AG04450 (cell line): ENCODE measurements around the gene TPX2. TPM values are rescaled to one million over a fixed set of nuclear protein-coding genes. Genes with fewer than 3 reads are reported as not detected.
A peak's percentile ranks its signal among the peaks of the same experiment; 100 is the strongest.

Experiments used
- CTCF ChIA-PET: fragments of 300-600, 350-600 bp; formaldehyde crosslinking; extraction: SDS; loops from one replicate; lab custom pipeline; 2022; ENCODE audit warnings: antibody characterized with exemption, inconsistent platforms; lab: Charles Lee
- POLR2A ChIA-PET: fragments of 350-600 bp; formaldehyde crosslinking; extraction: SDS; loops from one replicate; lab custom pipeline; 2021; ENCODE audit warnings: antibody characterized with exemption, inconsistent platforms; lab: Yijun Ruan, JAX
- DNase-seq: peaks from one replicate; pipeline ENCODE4 v3.0.0-alpha.2; 2011; ENCODE audit warnings: low read depth, low spot score
- H3K27ac ChIP-seq: one replicate; pipeline ENCODE4 v1.5.1; 2012; ENCODE audit warnings: low read depth, low read length, control low read depth
- H3K27me3 ChIP-seq: one replicate; pipeline ENCODE4 v1.6.0; 2012; ENCODE audit warnings: low read length; ENCODE audit not compliant: control insufficient read depth, insufficient read depth
- H3K4me3 ChIP-seq: 2 replicates; pipeline ENCODE4 v1.5.1; 2011; ENCODE audit warnings: mild to moderate bottlenecking, low read depth, low read length, control low read depth
- H3K9me3 ChIP-seq: 2 replicates; pipeline ENCODE4 v1.5.1; 2012; ENCODE audit warnings: low read length; ENCODE audit not compliant: control insufficient read depth, insufficient read depth
- polyA plus RNA-seq: library from polyadenylated mRNA; depleted of rRNA; stranded (reverse); fragments of >200 nt; gene quantifications from 2 replicates; pipeline ENCODE4 v1.2.3, GENCODE V29; 2011
- TF ChIP-seq, protein P1 (sequence below): IDR thresholded peaks from 2 replicates; pipeline ENCODE4 v1.5.1; 2011; ENCODE audit warnings: low read depth, low read length, control low read depth, inconsistent platforms

Gene TPX2
- polyA plus RNA-seq, 1 experiment = 24.4 TPM

DNA sequence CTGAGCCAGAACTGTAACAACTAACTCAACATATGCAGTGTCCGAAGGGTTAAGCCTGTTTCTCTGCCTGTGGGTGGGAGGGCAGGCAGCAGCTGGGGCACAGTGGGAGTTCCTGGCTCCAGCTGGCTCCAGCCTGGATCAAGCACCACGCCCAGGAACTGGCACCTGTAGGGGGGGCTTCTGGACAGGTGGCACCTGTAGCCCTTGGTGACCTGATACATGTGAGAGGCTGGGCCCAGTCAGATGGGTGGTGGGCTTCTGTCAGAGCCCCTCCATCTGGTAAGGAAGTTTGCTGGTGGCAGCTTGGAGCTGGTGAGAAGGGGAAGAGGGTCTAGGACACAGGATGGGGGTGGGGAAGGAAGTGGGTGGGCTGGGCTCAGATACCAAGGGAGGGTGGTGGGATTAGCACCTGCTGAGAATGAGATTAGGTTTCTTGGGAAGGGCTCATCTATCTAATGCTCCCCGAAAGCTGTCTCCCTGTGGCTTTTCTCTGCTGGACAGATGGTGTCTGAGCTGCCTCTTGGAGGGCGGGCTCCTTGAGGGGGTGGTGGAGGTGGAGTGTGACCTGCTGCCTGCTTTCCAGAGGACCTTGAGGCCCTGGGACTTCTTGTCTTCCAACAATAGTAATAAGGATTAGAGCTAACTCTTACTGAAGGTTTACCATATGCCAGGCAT is 45.0 kb upstream of the TPX2 start:
- Histone ChIP-seq H3K27me3 (no peaks in the 10 kb centered on the region), H3K27ac (no peak overlapping the region), H3K9me3 (no peaks in the 10 kb centered on the region), H3K4me3 (no peak overlapping the region)
- POLR2A ChIA-PET = no interaction called here
- no peak for DNase-seq
- CTCF ChIA-PET = interaction anchor here (1.7 to 8.7 kb wide), 2 partner anchors 29 to 30 kb away, joined by 9 to 77 read pairs; partner anchors contain the start of gene BCL2L1
- TF ChIP-seq, protein P1, sequence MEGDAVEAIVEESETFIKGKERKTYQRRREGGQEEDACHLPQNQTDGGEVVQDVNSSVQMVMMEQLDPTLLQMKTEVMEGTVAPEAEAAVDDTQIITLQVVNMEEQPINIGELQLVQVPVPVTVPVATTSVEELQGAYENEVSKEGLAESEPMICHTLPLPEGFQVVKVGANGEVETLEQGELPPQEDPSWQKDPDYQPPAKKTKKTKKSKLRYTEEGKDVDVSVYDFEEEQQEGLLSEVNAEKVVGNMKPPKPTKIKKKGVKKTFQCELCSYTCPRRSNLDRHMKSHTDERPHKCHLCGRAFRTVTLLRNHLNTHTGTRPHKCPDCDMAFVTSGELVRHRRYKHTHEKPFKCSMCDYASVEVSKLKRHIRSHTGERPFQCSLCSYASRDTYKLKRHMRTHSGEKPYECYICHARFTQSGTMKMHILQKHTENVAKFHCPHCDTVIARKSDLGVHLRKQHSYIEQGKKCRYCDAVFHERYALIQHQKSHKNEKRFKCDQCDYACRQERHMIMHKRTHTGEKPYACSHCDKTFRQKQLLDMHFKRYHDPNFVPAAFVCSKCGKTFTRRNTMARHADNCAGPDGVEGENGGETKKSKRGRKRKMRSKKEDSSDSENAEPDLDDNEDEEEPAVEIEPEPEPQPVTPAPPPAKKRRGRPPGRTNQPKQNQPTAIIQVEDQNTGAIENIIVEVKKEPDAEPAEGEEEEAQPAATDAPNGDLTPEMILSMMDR = no peak

DNA sequence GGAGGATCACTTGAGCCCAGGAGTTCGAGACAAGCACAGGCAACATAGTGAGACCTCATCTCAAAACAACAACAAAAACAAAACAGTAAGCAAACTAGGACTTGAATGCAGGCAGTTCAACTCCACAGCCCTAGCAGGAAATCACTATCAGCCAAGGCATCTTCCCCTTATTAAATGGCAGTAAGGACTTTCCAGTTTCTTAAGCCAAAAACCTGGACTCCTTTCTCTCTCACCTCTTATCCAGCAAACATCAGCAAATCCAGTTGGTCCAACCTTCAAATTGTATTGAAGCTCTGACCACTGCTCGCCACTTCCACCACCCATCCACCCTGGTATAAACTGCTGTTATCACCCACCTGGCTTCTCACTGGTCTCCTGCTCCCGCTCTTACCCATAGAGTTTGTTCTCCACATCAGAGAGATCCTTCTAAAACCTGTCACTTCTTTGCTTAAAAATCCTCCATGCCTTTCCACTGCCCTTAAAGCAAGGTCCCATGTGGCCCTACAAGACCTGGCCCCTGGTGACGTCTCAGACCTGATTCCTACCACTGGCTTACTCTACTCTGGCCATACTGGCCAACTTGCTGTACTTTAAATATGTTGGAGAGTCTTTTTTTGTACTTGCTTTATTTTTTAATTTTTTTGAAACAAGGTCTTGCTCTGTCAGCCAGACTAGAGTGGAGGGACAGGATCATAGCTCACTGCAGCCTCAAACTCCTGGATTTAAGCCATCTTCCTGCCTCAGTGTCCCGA is 44.1 kb upstream of the TPX2 start:
- ChIA-PET CTCF (interaction anchor here (0.7 to 8.7 kb wide), 2 partner anchors 28 to 152 kb away, joined by 3 to 77 read pairs; partner anchors contain the start of gene BCL2L1), POLR2A (no interaction called here)

DNA sequence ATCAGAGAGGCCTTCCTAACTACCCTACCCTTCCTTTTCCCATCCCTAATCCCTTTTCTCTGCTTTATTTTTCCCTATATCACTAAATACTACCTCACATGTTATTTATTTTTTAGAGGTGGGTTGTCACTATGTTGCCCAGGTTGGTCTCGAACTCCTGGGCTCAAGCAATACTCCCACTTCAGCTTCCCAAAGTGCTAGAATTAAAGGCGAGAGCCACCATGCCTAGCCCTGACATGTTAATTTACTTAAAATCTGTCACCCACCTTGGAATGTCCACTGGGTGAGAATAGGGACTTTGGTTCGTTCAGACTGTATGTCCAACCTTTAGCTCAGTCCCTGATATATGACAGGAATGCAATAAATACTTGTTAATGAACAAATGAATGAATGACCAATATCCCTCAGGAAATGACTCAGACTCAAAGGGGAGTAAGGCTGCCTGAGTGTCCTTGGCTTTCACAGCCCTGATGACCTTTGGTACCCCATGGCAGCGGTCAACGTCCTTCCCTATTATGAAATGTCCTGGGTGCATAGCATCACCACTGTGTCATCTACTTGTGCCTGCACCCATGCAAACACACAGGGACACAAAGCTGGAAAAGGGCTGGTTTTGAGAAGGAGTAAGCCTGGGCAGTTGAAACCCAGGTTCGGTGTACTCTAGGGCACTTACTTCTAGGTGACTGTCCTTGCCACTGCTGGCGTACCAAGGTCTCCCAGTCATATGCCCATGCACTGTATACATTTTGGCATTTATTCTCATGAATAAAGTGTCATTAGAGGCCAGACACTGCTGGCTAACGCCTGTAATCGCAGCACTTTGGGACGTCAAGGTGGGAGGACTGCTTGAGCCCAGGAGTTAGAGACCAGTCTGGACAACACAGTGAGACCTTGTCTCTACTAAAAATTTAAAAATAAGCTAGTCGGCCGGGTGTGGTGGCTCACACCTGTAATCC is 43.0 kb upstream of the TPX2 start:
- H3K9me3 ChIP-seq = no peaks in the 10 kb centered on the region
- no peak for DNase-seq
- TF ChIP-seq, protein P1 = no peak
- ChIA-PET POLR2A (interaction anchor here (1.6 kb wide), 1 partner anchor 20 kb away, joined by 4 read pairs; no protein-coding TSS in a partner anchor), CTCF (interaction anchor here (0.7 to 8.7 kb wide), 5 partner anchors 24 to 151 kb away, joined by 3 to 77 read pairs (median 4); partner anchors contain the start of gene BCL2L1)
- H3K27me3 ChIP-seq = no peaks in the 10 kb centered on the region
- H3K27ac ChIP-seq = no peak overlapping the region
- no peak overlapping the region for H3K4me3 ChIP-seq

More for the DNA sequence above, 44.1 kb upstream of the TPX2 start:
- TF ChIP-seq, protein P1 = no peak
- DNase-seq = no peak
- no peaks in the 10 kb centered on the region for H3K27me3 ChIP-seq
- H3K4me3 ChIP-seq = no peak overlapping the region
- no peaks in the 10 kb centered on the region for H3K9me3 ChIP-seq
- H3K27ac ChIP-seq = no peak overlapping the region

DNA sequence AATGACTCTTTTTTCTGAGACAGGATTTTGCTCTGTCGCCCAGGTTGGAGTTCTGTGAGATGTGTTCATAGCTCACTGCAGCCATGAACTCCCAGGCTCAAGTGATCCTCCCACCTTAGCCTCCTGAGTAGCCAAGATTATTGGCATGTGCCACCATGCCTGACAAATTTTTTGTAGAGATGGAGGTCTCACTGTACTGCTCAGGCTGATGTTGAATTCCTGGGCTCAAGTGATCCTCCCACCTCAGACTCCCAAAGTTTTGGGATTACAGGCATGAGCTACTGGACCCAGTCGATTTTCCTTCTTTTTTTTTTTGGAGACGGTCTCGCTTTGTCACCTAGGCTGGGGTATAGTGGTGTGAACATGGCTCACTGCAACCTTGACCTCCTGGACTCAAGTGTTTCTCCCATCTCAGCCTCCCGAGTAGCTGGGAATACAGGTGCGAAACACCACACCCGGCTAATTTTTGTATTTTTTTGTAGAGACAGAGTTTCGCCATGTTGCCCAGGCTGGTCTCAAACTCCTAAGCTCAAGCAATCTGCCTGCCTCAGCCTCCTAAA is 40.8 kb upstream of the TPX2 start:
- TF ChIP-seq, protein P1 = no peak
- no peak overlapping the region for H3K4me3 ChIP-seq
- no peaks in the 10 kb centered on the region for H3K9me3 ChIP-seq
- peak overlapping the region; percentile 97 for H3K27ac ChIP-seq
- H3K27me3 ChIP-seq = no peaks in the 10 kb centered on the region
- DNase-seq = no peak
- POLR2A ChIA-PET = interaction anchor here (1.2 to 2.6 kb wide), 3 partner anchors 15 to 37 kb away, joined by 5 to 12 read pairs (median 11); no protein-coding TSS in a partner anchor
- CTCF ChIA-PET = interaction anchor here (1.3 to 8.7 kb wide), 7 partner anchors 15 to 135 kb away, joined by 3 to 77 read pairs (median 8); partner anchors contain the start of gene BCL2L1
